C4-2B (cell line): Measurements from ENCODE around the gene SCN4B.

Source experiments
- CTCF ChIP-seq: fragments of 450-650 bp; conservative IDR thresholded peaks from 2 replicates; pipeline ENCODE4 v1.5.1; 2017; ENCODE audit warnings: mild to moderate bottlenecking
- ZFX ChIP-seq: fragments of 450-650 bp; IDR thresholded peaks from 2 replicates; pipeline ENCODE4 v1.6.1; 2017

- TF ChIP-seq CTCF, result no peak
- TF ChIP-seq ZFX, result no peak
Observed at GRCh38 chr11:118124929-118125535, 27.6 kb downstream of the SCN4B start.
